ENCODE data around the gene CCDC9B.

DNA sequence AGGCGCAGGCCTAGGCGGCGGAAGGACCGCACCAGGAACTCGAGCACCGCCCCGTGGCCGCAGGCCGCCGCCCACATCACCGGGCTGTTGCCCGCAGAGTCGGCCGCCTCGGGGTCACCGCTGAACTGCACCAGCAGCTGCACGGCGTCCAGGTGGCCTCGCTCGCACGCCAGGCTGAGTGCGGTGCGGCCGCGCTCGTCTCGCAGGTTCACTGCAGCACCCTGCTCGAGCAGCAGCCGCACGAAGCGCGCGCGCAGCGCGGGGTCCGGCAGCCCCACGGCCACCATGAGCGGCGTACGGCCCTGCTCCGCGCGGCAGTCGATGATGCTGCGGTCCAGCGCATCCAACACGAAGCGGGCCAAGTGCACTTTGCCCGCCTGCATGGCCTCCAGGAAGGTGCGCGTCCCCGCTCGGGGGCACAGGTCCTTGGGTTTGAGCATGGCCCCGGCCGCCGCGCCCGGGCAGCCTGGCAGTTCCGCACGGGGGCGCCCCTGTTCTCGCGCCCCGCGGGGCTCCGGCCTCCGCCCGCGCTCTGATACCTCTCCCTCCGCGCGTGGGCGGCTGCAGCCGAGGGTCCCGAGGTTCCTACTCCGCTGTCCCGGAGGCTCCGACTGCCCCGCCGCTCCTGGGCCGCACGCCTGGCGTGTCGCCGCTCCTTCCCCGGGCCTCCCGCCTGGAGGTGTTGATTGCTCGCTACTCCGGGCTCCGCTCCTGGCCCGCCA is 58.4 kb downstream of the CCDC9B start:
- no peak for TF ChIP-seq YY1 (IDR thresholded peaks at IDR 0.05; ENCODE audit: insufficient read depth, insufficient read length)
- no peak for TF ChIP-seq ZNF274 (IDR thresholded peaks at IDR 0.05; ENCODE audit: low read depth, low read length)
